ENCODE results near the gene SLC35D1.

- no peak for TF ChIP-seq POLR2A (IDR thresholded peaks at IDR 0.05; ENCODE audit: low read depth, low read length)
- no peak for TF ChIP-seq POLR2AphosphoS5 (IDR thresholded peaks at IDR 0.05; ENCODE audit: low read depth, low read length)
These were observed 13.5 kb downstream of the SLC35D1 start for GRCh38 chr1:67040405-67040804.

All from GM12892 (cell line).